HG03060 (cell line): ENCODE measurements around the gene ATP6V0E1.
"Not testable (repeated sequence)": the region's sequence is repeated elsewhere in the genome, so short reads cannot be mapped to it uniquely, and the experiment has no call there.

Experiments used
- ATAC-seq: cut with Tn5 transposase; IDR thresholded peaks from one replicate; pipeline ENCODE4 v1.9.1; 2021; ENCODE audit warnings: low read depth, moderate number of reproducible peaks; ENCODE audit not compliant: unreplicated experiment

ATP6V0E1 gene

GRCh38 chr5:173001229-173001841 is 17.8 kb downstream of the ATP6V0E1 start:
- ATAC-seq: no peak

GRCh38 chr5:173003360-173003759 is 19.8 kb downstream of the ATP6V0E1 start:
- ATAC-seq: no peak

DNA sequence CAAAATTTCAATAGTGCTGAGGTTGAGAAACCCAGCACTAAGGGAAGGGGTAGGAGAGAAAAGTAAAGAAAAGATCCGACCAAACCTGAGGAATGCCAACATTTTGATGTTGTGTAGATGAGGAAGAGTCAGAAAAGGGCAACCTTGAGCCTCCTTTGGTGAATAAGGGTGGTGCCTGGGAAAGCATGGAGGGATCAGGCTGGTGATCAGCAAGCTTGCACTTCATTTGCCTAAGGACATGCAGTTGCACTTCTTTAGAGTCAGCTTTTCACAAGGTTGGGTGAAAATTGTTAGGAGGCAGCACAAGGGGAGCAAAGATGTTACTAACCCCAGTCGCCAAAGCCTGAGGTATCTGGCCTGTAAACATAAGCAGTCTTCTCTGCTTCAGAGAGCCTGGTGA is 20.4 kb downstream of the ATP6V0E1 start:
- no peak for ATAC-seq

DNA sequence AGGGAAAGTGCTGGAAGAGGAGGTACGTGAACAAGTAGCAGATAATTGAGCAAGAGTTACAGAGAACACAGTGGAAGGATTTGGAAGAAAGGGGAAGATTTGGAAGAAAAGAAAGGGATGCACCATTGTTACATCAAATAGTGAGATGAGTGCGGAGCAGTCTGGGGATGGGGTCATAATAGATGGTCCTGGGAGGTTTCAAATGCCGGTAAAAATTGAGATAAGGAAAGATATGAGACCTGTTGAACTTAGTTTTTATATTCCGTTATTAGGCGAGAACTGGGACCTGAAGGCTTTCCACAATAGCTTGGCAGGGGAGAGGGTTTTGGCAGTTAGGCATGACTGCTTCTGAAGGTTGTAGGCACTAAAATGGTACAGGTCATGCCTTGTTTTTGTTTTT is 20.9 kb downstream of the ATP6V0E1 start:
- no peak for ATAC-seq

DNA sequence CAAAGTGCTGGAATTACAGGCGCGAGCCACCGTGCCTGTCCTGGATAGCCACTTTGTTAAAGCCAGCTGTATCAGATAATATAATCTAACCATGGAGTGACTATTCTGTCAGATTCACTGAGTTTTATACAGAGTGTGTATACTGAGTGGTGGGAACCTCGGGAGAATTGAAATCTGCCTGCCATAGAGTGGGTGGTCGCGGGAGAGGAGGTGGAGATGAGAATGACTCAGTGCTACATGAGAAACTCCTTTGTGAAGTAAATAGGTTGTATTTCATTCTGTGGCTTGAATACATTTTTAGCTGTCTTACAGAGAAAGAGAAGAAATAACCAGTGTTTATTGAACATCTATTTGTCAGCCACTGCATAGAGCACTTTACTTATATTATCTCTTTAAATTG is 26.4 kb downstream of the ATP6V0E1 start:
- ATAC-seq: no peak

GRCh38 chr5:173010547-173011464 is 27.2 kb downstream of the ATP6V0E1 start:
- ATAC-seq: no peak

- no peak for ATAC-seq
Measured at GRCh38 chr5:173011566-173011965, 28.0 kb downstream of the ATP6V0E1 start.

- no peak for ATAC-seq
Measured at GRCh38 chr5:173012882-173013281, 29.3 kb downstream of the ATP6V0E1 start.

GRCh38 chr5:173014671-173015070 is 31.1 kb downstream of the ATP6V0E1 start:
- no peak for ATAC-seq

- ATAC-seq: no peak
Measured at GRCh38 chr5:173015192-173015591, 31.6 kb downstream of the ATP6V0E1 start.

GRCh38 chr5:173015598-173016455 is 32.3 kb downstream of the ATP6V0E1 start:
- no peak for ATAC-seq

- no peak for ATAC-seq
Measured at GRCh38 chr5:173016598-173017046, 33.1 kb downstream of the ATP6V0E1 start.

GRCh38 chr5:173017087-173017486 is 33.5 kb downstream of the ATP6V0E1 start:
- ATAC-seq: not testable (repeated sequence)

DNA sequence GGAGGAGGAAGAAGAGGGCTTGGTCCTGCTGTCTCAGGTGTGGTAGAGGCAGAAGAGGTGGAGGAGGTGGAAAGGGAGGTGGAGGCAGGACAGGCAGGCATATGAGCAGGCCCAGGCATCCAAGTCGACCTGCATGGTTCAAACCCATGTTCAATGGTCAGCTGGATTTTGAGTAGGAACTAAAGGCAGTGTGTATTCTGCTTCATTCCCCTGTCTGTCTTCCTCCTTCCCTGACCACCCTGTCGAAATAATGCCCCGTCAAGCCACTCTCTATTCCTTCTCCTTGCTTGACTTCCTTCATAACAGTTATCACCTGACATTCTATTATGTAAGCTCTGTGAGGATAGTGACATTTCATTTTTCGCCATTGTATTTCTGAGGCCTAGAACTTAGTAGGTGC is 34.8 kb downstream of the ATP6V0E1 start:
- no peak for ATAC-seq

- ATAC-seq: no peak
Measured at GRCh38 chr5:173020154-173020581, 36.6 kb downstream of the ATP6V0E1 start.

DNA sequence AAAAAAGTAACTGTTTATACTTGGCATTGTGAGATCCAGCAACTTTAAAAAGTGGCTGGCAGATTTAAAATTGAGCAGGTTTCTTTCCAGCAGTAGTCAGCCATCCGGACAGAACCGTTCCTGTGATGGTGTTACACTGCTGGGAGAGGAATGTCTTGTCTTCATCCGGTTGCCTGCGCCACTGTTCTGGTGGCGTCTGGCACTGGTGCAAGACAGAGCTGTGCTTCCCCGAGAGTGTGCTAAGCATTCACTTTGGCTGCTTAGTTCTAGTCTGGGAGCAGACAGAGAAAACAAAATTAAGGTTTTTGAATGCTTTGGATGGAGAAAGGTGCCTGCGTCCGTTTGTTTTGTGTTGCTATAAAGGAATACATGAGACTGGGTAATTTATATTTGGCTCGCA is 37.1 kb downstream of the ATP6V0E1 start:
- no peak for ATAC-seq

GRCh38 chr5:173025651-173026050 is 42.1 kb downstream of the ATP6V0E1 start:
- no peak for ATAC-seq

DNA sequence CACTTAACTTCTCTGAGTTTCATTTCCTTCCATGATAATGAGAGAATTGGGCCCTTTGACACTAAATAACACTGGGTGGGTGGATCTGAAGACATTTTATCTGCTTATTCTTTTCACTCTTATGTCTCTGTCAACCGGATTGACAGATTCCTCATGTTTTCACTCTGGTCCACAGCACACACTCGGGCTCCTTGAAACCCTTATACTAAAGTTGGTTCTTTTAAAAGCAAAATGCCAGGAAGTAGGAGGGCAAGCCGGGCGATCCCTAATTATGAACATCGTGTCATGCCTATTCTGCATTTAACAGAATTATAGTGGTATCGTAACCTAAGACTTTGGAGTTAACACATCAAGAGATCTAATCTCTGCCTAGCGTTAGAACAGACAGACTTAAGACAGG is 44.3 kb downstream of the ATP6V0E1 start:
- no peak for ATAC-seq

- no peak for ATAC-seq
Measured at GRCh38 chr5:173028811-173029327, 45.3 kb downstream of the ATP6V0E1 start.

DNA sequence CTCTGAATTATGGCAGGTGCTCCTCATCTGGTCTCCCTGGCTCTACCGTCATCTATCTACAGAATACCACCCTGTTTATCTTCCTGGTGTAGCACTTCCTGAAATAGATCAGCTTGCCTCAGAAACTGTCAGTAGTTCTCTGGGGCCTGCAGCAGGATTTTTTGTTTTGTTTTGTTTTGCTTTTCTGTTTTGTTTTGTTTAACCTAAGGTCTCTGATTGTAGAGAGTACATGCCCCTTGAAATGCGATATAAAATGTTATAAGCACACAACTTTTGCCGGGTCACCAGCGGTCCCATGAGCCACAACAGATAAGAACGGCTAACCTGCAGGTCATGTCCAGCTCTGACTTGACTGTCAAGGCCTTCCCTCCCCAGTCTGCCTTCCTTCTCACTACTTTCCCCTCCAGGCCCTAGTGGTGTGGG is 45.9 kb downstream of the ATP6V0E1 start:
- no peak for ATAC-seq

GRCh38 chr5:173032096-173032495 is 48.5 kb downstream of the ATP6V0E1 start:
- not testable (repeated sequence) for ATAC-seq
